K562 (cell line): ENCODE data around the gene CCL8. TPM values are rescaled to one million over a fixed set of nuclear protein-coding genes. Genes with fewer than 3 reads are reported as not detected.

Experiments
- ATAC-seq: fragments of 200-7000 bp; cut with Tn5 transposase; 3 replicates; pipeline ENCODE4 v1.9.1; 2020; ENCODE audit warnings: moderate library complexity
- BruUV-seq: library from RNA; stranded (reverse); fragments of 400-500 nt; replicated peaks from 2 replicates; lab custom pipeline; 2021; lab: Mats Ljungman, UMichigan
- CTCF ChIA-PET: fragments of 300-600 bp; formaldehyde crosslinking; extraction: SDS; loops from one replicate; lab custom pipeline; 2021; ENCODE audit warnings: low intra/inter-chr PET ratio; lab: Yijun Ruan, JAX
- POLR2A ChIA-PET: fragments of 300-600, 350-650 bp; sonication (Branson Sonifier 250); formaldehyde crosslinking; extraction: SDS; loops from one replicate; lab custom pipeline; 2021; ENCODE audit warnings: antibody characterized with exemption, inconsistent platforms; lab: Yijun Ruan, JAX
- DNase-seq, 4 experiments: peaks; one replicate each; pipeline versions ENCODE4 v3.0.0 to v3.0.0-alpha.2; 2011 to 2018; ENCODE audit warnings: low spot score in 3 of 4, mixed read lengths in 3 of 4; ENCODE audit errors: extremely low read depth in 1 of 4
- FAIRE-seq: peaks from 2 replicates; lab custom pipeline; 2011; peaks lifted over from hg19 to GRCh38; lab: Jason Lieb, UNC
- H2AFZ ChIP-seq: 2 replicates; pipeline ENCODE4 v1.6.0; 2011; ENCODE audit warnings: low read depth, low read length, control low read depth, inconsistent platforms
- H3K27ac ChIP-seq: fragments of 200-600 bp; 3 replicates; pipeline ENCODE4 v1.8.0; 2011; ENCODE audit warnings: low read depth, mild to moderate bottlenecking, control low read depth, inconsistent platforms, low read length, moderate library complexity, mixed read lengths; ENCODE audit errors: extremely low read depth
- H3K27me3 ChIP-seq, 2 experiments: fragments of 300-600 bp in 1 of 2; 2 replicates in 1 of 2; 3 replicates in 1 of 2; pipeline versions ENCODE4 v1.6.0 to v1.8.0; 2011; ENCODE audit warnings: inconsistent platforms in 2 of 2, low read length in 2 of 2, mild to moderate bottlenecking in 1 of 2, mixed read lengths in 1 of 2, moderate library complexity in 1 of 2; ENCODE audit not compliant: control insufficient read depth in 2 of 2, insufficient read depth in 2 of 2
- H3K36me3 ChIP-seq: fragments of 300-600 bp; 3 replicates; pipeline ENCODE4 v1.8.0; 2011; ENCODE audit warnings: mild to moderate bottlenecking, low read length, inconsistent platforms; ENCODE audit not compliant: control insufficient read depth, insufficient read depth
- H3K4me1 ChIP-seq, 2 experiments: fragments of 200-600 bp in 1 of 2; replicated peaks in 1 of 2; 2 replicates in 1 of 2; 3 replicates in 1 of 2; pipeline versions ENCODE4 v1.5.1 to v1.8.0; 2011; ENCODE audit warnings: inconsistent platforms in 2 of 2, low read length in 2 of 2, mild to moderate bottlenecking in 1 of 2, mixed read lengths in 1 of 2, moderate library complexity in 1 of 2; ENCODE audit not compliant: control insufficient read depth in 2 of 2, insufficient read depth in 2 of 2
- H3K4me2 ChIP-seq: 2 replicates; pipeline ENCODE4 v1.6.1; 2011; ENCODE audit warnings: low read length, control low read depth, inconsistent platforms, mixed read lengths; ENCODE audit not compliant: insufficient read depth
- H3K4me3 ChIP-seq: fragments of 200-600 bp; sonication (generic), shearing (Covaris generic); 2 replicates; pipeline ENCODE4 v1.5.1; 2016; ENCODE audit warnings: control low read depth, inconsistent platforms
- H3K79me2 ChIP-seq: fragments of 200-600 bp; 3 replicates; pipeline ENCODE4 v1.8.0; 2011; ENCODE audit warnings: low read length, inconsistent platforms; ENCODE audit not compliant: control insufficient read depth, insufficient read depth
- H3K9ac ChIP-seq, 2 experiments: 2 replicates each; pipeline versions ENCODE4 v1.6.0 to v1.6.1; 2011; ENCODE audit warnings: low read depth in 2 of 2, low read length in 2 of 2, control low read depth in 1 of 2, inconsistent platforms in 1 of 2, mild to moderate bottlenecking in 1 of 2, mixed read lengths in 1 of 2; ENCODE audit not compliant: insufficient read depth in 1 of 2
- H3K9me1 ChIP-seq: one replicate; pipeline ENCODE4 v1.6.0; 2011; ENCODE audit warnings: inconsistent platforms, mild to moderate bottlenecking, low read length, moderate library complexity; ENCODE audit not compliant: control insufficient read depth, insufficient read depth
- H3K9me3 ChIP-seq: replicated peaks from 2 replicates; pipeline ENCODE4 v1.5.1; 2011; ENCODE audit warnings: low read depth, low read length, inconsistent platforms; ENCODE audit not compliant: control insufficient read depth, insufficient read depth
- H4K20me1 ChIP-seq: replicated peaks from 2 replicates; pipeline ENCODE4 v1.6.1; 2011; ENCODE audit warnings: low read length, inconsistent platforms, mixed read lengths; ENCODE audit not compliant: control insufficient read depth, insufficient read depth
- DIDO1 ChIP-seq: fragments of 450-650 bp; IDR thresholded peaks from 2 replicates; pipeline ENCODE4 v1.6.1; 2016; ENCODE audit warnings: low read depth, missing biosample characterization, missing genetic modification characterization
- FUS ChIP-seq: fragments of 200-400 bp; formaldehyde crosslinking; optimal IDR thresholded peaks from 2 replicates; pipeline ENCODE3; 2017; ENCODE audit warnings: low read depth, low read length
- NONO ChIP-seq, 2 experiments: fragments of 200-400 bp in 1 of 2; fragments of 450-650 bp in 1 of 2; formaldehyde crosslinking in 1 of 2; IDR thresholded peaks; 2 replicates each; pipeline ENCODE4 v1.6.1; 2017; ENCODE audit warnings: low read depth in 2 of 2, mild to moderate bottlenecking in 2 of 2, moderate library complexity in 2 of 2, low read length in 1 of 2
- RAD21 ChIP-seq, 2 experiments: fragments of 250-450 bp in 1 of 2; fragments of 450-650 bp in 1 of 2; sonication (Bioruptor Pico) in 1 of 2; formaldehyde crosslinking in 1 of 2; IDR thresholded peaks in 1 of 2; conservative IDR thresholded peaks in 1 of 2; 2 replicates each; pipeline versions ENCODE4 v1.4.0 to v1.8.0; 2020 to 2022; ENCODE audit warnings: mild to moderate bottlenecking in 2 of 2, moderate library complexity in 1 of 2
- TAF1 ChIP-seq: IDR thresholded peaks from 2 replicates; pipeline ENCODE4 v1.6.1; 2011; ENCODE audit warnings: mild to moderate bottlenecking, low read length, moderate library complexity; ENCODE audit not compliant: insufficient read depth, control insufficient read depth, severe bottlenecking; ENCODE audit errors: extremely low read depth
- ZNF165 ChIP-seq: fragments of 250-450 bp; sonication (Bioruptor Pico); IDR thresholded peaks from 2 replicates; pipeline ENCODE4 v1.4.0; 2020; ENCODE audit warnings: borderline replicate concordance
- WGBS: fragments of 100-300 bp; shearing (Covaris generic); methylation state at CpG from one replicate; pipeline ENCODE4 v1.1.6; 2016; ENCODE audit warnings: low coverage, mixed read lengths; ENCODE audit not compliant: insufficient coverage; ENCODE audit errors: missing lambda C conversion rate; 5-methylcytosine and 5-hydroxymethylcytosine counted together
- in situ Hi-C: fragments of 300-500 bp; cut with MboI; formaldehyde crosslinking; loops from 4 replicates; pipeline ENCODE4 v1.15.0; 2018; ENCODE audit warnings: inconsistent platforms, mixed read lengths
- intact Hi-C: fragments of 100-400 bp; cut with micrococcal nuclease; formaldehyde crosslinking; loops from 2 replicates; pipeline ENCODE4 v1.14.2; 2022
- polyA plus RNA-seq, 8 experiments: library from polyadenylated mRNA; depleted of rRNA in 4 of 8; stranded (reverse) in 5 of 8; unstranded in 3 of 8; fragments of >200 nt; fragmentation: Nextera tagmentation in 2 of 8; fragmentation: Illumina TruSeq in 1 of 8; extraction: Ambion mirVana in 2 of 8; extraction: Trizol in 1 of 8; gene quantifications; 2 replicates each; pipeline versions ENCODE4 v1.2.1 to v1.2.3, GENCODE V29; 2011 to 2014; ENCODE audit warnings: inconsistent platforms in 1 of 8, missing spikeins in 1 of 8
- total RNA-seq, 7 experiments: library from RNA; depleted of rRNA in 6 of 7; stranded (reverse); fragments of >200 nt in 6 of 7; fragmentation: Illumina TruSeq in 2 of 7; extraction: Trizol in 2 of 7; gene quantifications; 2 replicates each; pipeline versions ENCODE4 v1.2.1 to v1.2.3, GENCODE V29; 2011 to 2021; ENCODE audit warnings: low replicate concordance in 1 of 7
- TF ChIP-seq, protein P1 (sequence below): fragments of 450-650 bp; conservative IDR thresholded peaks from 2 replicates; pipeline ENCODE4 v1.6.1; 2016; ENCODE audit warnings: missing genetic modification characterization, low read depth, mild to moderate bottlenecking, control low read depth, missing compliant biosample characterization
- TF ChIP-seq, protein P2 (sequence below): IDR thresholded peaks from 2 replicates; pipeline ENCODE4 v1.6.1; 2012; ENCODE audit warnings: low read depth, low read length, improper control_type of control experiment, borderline replicate concordance
- TF ChIP-seq, protein P3 (sequence below): fragments of 200-800 bp; sonication (Bioruptor generic); IDR thresholded peaks from 2 replicates; pipeline ENCODE4 v1.6.1; 2017; ENCODE audit warnings: missing genetic modification characterization, missing compliant biosample characterization
- TF ChIP-seq, protein P4 (sequence below): sonication (generic); formaldehyde crosslinking; IDR thresholded peaks from 2 replicates; pipeline ENCODE4 v1.8.0; 2023; ENCODE audit warnings: mild to moderate bottlenecking, missing genetic modification reagents

The CCL8 gene
- total and polyA plus RNA-seq, 9 of the 15 experiments (the other 6 are each of a cell fraction or from before 2014, with no cell fraction given) = 0.06 TPM; not detected in 8

DNA sequence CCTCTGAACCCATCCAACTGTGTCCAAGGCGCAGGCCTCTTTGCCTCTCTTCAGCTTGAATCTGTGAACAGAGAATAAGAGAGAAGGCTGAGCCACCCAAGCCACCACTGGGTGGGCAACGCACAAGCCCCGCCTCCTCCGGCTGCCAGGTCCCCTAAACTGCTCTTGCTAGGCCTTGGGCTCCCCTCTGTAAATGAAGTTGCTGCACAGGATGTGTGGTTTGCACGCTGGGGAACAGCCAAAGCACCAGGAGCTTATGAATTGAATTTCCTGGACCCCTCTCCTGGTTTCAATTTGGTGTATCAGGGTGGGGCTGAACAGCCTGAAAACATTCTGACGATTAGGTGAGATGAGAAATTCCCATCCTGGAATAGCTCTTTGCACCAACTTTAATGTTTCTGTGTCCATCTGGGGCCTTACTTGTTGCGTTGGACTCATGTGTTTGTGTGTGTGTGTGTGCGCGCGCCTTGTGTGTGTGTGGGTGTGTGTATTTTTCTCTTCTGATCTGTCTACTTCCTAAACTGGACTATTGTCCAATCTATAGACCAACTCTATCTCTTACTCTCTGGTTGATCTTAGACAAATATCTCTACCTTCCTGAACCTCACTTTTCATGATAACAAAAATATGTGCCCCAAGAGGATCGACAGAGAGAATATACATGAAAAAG is 41.5 kb downstream of the CCL8 start (continued):
- TF ChIP-seq, protein P1, sequence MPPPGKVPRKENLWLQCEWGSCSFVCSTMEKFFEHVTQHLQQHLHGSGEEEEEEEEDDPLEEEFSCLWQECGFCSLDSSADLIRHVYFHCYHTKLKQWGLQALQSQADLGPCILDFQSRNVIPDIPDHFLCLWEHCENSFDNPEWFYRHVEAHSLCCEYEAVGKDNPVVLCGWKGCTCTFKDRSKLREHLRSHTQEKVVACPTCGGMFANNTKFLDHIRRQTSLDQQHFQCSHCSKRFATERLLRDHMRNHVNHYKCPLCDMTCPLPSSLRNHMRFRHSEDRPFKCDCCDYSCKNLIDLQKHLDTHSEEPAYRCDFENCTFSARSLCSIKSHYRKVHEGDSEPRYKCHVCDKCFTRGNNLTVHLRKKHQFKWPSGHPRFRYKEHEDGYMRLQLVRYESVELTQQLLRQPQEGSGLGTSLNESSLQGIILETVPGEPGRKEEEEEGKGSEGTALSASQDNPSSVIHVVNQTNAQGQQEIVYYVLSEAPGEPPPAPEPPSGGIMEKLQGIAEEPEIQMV (tag) = no peak
- TF ChIP-seq, all 486 proteins: peak for 0

DNA sequence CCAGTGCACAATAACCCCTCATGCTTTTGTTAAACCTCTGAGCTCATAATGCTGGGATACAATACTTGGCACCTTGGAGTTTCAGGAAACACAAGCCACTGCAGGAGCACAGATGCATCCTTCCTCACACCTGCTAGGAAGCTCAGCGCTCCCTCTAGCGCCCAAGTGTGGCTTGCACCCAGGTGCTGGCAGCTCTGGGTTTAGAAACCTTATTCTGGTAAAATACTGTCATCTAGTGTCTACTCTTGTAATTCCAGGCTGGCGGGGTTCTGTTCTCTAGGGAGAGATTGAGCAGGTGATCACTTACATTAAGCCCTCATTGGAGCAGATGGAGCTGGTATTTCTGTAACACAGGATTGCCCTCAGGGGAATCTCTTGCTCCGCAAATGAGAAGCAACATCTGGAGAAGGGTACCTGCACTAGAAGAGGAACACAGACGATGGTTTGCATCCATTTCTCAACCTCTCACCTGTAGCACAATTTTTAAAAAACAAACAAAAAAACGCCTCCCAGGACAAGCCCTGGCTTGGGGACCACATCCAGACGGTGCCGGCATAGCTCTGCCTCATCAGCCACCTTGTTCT is 42.3 kb downstream of the CCL8 start:
- Histone ChIP-seq H2AFZ (no peak overlapping the region), H3K9me3 (no peaks in the 10 kb centered on the region), H3K36me3 (no peaks in the 10 kb centered on the region), H3K4me1 (no peaks in the 10 kb centered on the region; a peak in 1 of 5 replicates), H3K27me3 (no peaks in the 10 kb centered on the region), H3K4me3 (no peak overlapping the region), H3K9ac (no peak overlapping the region), H4K20me1 (no peaks in the 10 kb centered on the region), H3K27ac (no peak overlapping the region), H3K9me1 (no peaks in the 10 kb centered on the region), H3K4me2 (no peak overlapping the region), H3K79me2 (no peaks in the 10 kb centered on the region)
- no TSS peak for BruUV-seq
- ATAC-seq (peak; percentile 99), DNase-seq (peak; percentile 83 to 88 (median 86)), FAIRE-seq (peak; percentile 97)
- ChIA-PET CTCF (interaction anchor here (0.6 to 10.2 kb wide), 9 partner anchors 30 to 636 kb away, joined by 3 to 214 read pairs (median 4); no protein-coding TSS in a partner anchor), POLR2A (interaction anchor here (0.6 to 1.6 kb wide), 3 partner anchors 62 to 159 kb away, joined by 3 to 6 read pairs (median 4); no protein-coding TSS in a partner anchor)
- in situ Hi-C loops = loop anchor here (5.0 kb wide), 1 partner anchor 159 kb away; no protein-coding TSS in a partner anchor
- WGBS = 3% methylated on average over 8 of the region's 8 CpGs
- intact Hi-C loops = loop anchor here (1.0 to 5.0 kb wide), 2 partner anchors 44 to 161 kb away; partner anchors contain the start of gene CCL8
- TF ChIP-seq, protein P2, sequence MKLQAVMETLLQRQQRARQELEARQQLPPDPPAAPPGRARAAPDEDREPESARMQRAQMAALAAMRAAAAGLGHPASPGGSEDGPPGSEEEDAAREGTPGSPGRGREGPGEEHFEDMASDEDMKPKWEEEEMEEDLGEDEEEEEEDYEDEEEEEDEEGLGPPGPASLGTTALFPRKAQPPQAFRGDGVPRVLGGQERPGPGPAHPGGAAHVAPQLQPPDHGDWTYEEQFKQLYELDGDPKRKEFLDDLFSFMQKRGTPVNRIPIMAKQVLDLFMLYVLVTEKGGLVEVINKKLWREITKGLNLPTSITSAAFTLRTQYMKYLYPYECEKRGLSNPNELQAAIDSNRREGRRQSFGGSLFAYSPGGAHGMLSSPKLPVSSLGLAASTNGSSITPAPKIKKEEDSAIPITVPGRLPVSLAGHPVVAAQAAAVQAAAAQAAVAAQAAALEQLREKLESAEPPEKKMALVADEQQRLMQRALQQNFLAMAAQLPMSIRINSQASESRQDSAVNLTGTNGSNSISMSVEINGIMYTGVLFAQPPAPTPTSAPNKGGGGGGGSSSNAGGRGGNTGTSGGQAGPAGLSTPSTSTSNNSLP = no peak
- no peak for TF ChIP-seq TAF1
- no peak for TF ChIP-seq ZNF165
- no peak for TF ChIP-seq DIDO1
- TF ChIP-seq, protein P3, sequence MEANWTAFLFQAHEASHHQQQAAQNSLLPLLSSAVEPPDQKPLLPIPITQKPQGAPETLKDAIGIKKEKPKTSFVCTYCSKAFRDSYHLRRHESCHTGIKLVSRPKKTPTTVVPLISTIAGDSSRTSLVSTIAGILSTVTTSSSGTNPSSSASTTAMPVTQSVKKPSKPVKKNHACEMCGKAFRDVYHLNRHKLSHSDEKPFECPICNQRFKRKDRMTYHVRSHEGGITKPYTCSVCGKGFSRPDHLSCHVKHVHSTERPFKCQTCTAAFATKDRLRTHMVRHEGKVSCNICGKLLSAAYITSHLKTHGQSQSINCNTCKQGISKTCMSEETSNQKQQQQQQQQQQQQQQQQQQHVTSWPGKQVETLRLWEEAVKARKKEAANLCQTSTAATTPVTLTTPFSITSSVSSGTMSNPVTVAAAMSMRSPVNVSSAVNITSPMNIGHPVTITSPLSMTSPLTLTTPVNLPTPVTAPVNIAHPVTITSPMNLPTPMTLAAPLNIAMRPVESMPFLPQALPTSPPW (CRISPR knock-in tag) = no peak
- TF ChIP-seq NONO (IDR thresholded peaks at IDR 0.05; ENCODE audit: low read depth in 2 of 2, low read length in 1 of 2) = no peak
- no peak for TF ChIP-seq FUS
- TF ChIP-seq, protein P4, sequence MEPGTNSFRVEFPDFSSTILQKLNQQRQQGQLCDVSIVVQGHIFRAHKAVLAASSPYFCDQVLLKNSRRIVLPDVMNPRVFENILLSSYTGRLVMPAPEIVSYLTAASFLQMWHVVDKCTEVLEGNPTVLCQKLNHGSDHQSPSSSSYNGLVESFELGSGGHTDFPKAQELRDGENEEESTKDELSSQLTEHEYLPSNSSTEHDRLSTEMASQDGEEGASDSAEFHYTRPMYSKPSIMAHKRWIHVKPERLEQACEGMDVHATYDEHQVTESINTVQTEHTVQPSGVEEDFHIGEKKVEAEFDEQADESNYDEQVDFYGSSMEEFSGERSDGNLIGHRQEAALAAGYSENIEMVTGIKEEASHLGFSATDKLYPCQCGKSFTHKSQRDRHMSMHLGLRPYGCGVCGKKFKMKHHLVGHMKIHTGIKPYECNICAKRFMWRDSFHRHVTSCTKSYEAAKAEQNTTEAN (CRISPR knock-in tag) = no peak
- TF ChIP-seq RAD21 (CRISPR knock-in tag; conservative IDR thresholded peaks at IDR 0.05 in 1 of 2, IDR thresholded peaks at IDR 0.05 in 1 of 2) = peak; percentile 99 to 100
